T-helper 22 cell (primary cell): ENCODE data around the gene PDE1C.

Source experiments
- DNase-seq: peaks from one replicate; pipeline ENCODE4 v3.0.0-alpha.2; 2020; ENCODE audit warnings: low read depth

PDE1C gene

DNA sequence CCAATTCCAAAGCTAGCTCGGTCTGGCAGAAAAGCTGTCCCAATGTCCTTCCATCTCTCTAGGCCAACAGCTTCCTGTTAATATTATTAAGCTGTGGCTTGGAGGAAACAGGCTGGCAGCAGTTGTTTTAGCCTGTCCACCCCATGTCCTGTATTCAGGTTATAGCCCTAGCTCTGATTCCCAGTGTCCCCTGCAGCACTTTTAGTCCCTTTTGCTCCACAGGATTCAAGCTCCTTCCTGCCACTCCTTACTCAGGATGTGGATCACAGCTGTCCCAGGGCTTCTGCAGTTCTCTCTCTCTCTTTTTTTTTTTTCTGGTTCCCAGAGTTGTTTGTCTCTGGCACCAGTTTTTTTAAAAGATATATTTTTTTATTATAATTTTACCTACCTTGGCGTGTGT, 298.0 kb downstream of the PDE1C start:
- DNase-seq, result no peak

DNA sequence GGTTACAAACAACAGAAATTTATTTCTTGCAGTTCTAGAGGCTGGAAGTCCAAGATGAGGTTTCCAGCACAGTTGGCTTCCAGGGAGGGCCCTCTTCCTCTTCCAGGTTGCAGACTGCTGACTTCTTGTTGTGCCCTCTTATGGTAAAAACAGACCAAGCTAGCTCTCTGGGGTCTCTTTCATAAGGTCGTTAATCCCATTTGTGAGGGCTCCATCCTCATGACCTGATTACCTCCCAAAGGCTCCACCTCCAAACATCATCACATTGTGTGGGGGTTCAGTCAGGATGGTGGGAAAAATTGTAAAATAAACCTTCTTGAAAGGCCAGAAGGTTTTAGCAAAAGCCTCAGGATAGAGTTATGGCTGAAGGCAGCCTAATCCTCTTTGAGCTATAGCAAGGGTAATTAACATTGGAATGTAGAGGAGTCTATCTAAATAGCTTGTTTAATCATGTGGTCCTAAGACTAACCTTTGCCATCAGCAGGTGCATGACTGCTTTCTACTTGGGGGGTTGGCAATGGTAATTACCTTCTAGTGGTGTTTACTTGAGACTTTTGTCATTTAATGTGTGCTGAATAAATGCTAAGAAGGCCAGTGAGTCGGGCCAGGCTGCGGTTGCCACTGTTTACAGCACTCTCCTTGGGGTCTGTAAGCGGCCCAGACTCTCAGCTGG, 302.4 kb downstream of the PDE1C start:
- no peak for DNase-seq

DNA sequence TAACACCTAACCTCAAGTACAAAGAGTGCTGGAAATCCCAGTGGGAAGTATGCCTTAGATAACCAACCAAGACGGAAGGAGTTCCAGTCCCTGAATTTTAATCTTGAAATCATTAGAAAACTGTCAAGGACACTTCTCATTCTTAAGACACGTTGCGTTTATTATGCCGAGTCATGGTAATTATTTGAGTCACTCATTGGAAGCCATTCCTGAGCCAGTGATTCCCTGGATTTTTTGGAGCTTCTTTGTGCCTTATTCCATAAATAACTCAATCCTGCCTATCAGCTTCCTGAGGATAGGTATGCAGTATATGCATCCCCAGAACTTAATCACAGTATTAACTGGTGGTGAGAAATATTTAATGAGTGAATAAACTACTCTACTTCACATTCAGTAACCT, 305.7 kb downstream of the PDE1C start:
- no peak for DNase-seq

DNA sequence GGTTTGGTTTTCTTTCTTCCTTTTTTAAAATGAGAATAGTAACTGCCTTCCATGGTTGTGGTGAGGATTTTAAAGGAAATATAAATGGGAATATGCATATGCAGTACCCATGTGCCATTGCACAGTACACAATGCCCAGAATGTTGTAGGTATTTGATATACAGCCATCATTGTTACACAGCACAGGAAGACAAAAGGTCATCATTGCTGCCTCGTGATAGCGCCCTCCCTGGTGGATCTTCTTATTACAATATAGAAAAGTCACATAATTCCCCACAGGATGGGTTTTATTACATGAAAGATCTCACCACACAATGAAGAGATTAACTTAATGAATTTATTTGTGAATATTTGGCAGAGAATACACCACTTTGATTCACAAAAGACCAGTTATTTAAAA, 306.7 kb downstream of the PDE1C start:
- no peak for DNase-seq

DNA sequence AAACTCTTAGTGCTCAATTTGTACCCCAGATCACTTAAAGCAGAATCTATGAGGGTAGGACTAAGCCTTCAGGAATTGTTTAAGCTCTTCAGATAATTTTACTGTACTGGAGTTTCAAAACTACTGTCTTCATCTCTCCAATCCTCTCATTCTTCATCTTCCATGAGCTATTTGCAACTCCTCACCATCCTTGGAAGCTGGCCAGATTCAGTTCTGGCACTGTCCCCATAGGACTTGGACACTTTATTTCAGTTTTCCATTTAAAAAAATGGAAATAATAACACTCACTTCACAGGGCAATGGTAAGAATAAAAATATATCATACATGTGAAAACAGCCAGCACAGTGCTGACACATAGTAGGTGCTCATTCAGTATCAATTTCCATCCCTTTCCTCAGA, 308.6 kb downstream of the PDE1C start:
- DNase-seq, result no peak

DNA sequence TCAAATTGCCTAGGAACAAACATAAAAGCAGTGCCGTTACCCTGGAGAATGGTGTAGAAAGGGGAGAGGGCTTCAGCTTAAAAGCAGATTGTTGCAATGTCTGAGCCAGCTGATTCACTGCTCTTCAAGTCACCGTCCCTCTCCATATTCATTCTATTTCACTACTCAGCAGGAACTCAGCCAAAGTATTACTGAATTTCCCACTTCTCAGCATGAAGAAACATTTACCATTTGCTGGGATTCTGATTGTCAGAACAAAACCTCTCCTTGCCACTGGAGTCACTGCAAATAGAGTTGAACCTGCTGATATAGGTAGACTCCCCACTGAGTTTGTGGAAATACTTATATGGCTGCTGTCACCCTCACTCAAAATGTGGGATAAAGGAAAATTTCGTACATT, 311.5 kb downstream of the PDE1C start:
- DNase-seq, result no peak

DNA sequence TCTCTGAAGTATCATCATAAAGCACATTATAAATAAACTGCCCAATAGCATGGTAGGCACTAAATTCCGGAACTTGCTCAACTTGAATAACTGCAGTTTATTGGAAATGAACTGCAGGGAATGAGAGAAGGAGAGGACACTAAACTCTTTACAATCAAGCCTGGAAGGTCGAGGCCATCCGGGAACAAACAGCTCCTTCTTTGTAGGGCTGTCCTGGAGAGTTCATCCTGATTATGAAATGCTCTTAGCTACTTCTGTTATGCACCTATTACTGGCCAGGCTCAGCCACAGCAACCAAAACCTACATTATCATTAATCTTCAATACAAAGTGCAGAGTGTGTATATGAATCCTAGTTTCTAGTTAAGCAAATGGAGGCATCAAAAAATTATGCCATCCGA, 318.5 kb downstream of the PDE1C start:
- DNase-seq, result no peak

DNA sequence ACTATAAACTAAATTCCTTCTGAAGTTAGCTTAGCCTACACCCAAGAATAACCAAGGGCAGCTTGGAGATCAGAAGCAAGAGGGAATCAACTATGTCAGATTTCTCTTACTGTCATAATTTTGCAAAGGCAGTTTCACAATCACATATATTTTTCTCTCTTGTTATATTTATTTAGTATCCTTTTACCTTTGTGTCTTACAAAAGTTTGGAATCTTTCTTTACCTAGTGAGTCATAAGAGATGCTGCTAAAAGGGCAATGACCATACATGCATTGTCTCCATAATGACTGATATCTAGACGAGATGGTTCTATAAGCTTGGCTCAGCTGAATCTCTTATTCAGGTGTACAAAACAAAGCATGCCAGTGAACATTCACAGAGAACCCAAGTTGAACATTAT, 322.1 kb downstream of the PDE1C start:
- DNase-seq, result no peak

DNA sequence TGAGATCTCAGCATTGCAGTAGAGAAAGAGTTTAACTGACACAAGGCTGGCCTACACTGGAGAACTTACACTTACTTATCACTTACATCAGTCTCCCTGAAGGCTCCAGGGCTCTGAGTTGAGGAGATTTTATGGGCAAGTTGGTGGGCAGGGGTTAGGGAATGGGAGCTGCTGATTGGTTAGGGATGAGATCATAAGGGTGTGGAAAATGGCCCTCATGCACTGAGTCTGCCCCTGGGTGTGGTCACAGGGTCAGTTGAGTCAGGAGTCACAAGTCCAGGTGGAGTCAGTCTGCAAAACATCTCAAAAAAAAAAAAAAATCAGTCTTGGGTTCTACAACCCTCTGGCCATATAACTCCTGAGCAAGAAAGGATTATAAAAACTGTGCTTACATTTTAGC, 322.7 kb downstream of the PDE1C start:
- no peak for DNase-seq

DNA sequence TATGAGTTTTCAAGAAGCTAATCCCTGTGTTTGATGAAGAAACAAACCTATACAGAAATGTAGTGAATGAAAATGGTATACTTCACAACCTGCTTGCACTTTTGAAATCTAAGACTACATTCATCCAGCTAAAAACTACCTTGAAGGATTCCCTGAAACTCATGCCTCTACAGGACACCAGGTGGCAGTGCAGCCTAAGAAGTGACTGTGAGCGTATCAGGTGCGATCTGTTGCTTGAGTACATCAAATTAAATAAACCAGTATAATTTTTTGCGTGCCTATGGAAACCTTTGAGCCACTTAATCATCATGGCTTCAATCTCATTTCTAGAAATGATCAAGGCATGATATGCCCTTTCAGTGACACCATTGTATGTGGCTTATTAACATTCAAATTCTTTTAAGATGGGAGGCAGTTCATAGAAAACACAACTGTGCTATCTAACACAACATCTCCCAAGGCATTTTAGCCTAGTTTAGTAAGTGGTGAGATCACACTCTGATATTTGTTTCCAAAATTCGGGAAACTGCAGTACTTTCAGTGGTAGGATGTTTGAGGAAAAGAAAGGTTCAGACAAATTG, 325.8 kb downstream of the PDE1C start:
- no peak for DNase-seq

DNA sequence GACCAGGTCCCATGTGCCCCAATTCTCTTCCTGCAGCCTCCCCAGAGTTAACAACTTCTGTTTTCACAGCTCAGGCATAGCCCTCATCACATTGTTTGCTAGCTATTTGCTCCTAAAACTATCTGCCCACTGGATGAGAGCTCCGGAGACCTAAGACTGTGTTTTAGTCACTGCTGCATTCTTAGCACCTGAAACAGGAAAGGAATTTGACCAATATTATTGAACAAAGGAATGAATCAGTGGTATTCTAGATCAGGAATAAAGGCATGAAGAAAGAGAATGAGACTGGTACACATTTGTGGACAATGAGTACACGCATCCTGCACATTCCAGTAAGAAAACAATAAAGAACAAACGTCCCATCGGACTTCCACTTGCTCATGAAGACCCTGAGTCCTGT, 328.4 kb downstream of the PDE1C start:
- no peak for DNase-seq

DNA sequence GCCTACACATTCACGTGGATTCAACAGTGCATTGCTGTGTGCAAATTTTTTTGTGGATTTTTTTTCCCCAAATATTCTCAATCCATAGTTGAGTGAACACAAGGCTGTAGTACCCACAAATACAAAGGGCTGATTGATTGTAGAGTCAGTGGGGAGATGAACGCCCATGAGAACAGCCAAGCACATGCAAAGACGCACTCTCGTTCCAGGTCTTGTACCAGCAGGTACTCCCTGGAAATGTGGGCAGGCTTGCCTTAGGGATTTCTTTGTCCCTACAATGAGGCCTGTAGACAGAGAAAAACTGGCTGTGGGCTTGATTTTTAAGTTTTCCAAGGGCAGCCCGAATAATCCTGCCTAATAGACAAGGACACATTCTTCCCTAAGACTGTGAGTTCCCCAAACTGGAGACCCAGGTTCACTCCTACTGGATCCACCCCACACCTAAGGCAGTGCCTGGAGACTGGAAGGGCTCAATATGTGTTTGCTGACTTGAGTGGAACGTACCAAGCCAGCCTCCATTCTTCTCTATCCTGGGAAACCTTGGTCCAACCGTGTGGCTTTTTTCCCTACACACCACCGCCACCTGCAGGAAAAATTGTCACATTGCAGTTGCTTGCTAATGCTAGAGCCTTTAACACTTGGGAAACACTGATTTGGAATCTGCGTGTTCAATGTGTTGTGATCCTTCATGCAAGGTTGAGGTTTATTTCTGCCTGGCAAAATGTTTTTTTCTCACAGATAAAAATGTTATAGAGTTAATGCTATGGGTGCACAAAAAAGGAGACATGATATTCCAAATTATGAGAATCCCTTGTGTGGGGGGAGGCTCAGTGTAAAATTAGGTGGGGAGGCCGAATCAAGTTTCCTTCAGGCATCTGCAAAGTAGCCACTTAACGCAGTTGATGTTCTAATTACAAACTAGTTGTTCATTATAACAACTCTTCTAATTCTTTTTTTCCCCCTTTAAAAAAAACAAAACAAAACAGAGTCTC, 333.9 kb downstream of the PDE1C start:
- DNase-seq, result no peak

DNA sequence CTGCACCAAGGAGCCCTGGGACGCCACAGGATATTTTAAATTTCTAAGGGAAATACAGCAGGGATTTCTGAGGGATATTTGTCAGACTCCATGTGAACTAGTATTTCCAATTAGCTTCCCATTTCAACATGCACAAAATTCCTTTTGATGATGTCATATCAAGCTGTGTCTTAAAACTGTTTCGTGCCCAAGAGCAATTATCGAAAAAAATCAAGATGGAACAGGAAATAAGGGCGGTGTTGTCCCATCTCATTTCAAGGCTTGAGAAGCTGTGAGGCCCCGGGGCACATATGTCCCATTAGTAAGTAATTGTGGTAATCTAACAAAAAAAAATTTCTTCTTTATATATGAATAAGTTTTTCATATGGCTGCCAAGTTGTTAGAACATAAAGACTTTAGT, 335.8 kb downstream of the PDE1C start:
- no peak for DNase-seq

DNA sequence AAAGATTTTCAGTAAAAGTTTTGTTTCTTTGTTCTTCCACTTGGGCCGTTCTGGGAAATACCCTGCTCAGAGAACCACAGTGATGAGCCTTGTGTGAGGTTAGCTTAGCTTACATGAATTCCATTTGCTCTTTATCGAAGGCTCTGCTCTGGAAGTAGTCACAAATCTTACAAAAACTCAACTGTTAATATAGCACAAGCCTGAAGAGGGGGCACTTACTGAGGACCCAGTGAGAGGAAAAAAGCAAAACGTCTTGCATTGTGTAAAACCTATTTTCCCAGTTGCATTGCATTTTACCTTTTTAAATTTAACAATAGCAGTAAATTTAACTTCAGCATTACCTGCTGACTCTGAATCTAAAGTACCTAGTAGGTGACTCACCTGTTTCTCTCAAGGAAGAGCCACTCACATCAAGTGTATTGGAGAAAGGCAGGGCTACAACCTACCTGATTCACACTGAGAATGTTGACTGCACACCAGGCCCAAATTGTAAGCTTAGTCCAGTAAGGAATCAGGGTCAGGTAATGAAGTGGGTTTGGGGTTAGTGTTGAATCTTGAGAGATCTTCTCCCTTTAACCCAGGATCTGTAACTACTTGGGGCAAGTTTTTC, 340.9 kb downstream of the PDE1C start:
- no peak for DNase-seq

DNA sequence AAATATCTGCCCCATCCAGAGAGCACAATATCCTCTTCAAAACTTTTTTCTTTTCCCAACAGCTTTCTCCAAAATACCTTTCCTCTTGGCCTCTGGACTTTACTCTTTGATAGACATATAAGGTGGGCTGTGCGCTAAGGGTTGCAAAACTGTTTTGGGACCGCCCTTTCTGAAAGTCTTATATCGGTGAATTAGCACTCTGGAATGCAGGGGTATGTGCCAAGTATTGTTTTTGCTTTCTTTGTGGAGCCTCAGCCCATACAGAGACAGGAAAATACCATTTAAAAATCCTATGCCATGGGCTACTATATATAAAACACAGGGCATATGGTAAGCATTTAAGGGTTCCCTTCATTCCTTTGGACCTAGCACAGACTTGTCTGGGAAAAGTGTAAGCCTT, 345.5 kb downstream of the PDE1C start:
- DNase-seq, result no peak

DNA sequence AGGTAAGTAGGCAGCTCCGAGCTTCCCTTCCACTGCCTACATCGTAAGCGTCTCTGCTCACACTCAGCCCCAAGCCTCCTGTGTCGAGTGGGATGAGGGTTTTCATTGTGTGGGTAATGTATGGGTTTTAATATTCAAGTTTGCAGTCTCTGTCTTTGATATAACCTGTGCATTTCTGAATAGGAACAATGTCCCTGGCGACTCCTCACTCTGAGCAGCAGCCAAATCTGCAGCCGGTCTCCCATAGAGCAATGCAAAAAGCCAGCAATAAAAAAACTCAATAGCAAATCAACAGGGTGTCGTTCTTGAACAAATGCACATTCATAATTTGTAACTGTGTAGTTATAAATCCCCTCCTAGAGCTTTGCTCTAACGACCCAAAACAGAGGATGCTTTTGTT, 349.8 kb downstream of the PDE1C start:
- DNase-seq, result no peak

DNA sequence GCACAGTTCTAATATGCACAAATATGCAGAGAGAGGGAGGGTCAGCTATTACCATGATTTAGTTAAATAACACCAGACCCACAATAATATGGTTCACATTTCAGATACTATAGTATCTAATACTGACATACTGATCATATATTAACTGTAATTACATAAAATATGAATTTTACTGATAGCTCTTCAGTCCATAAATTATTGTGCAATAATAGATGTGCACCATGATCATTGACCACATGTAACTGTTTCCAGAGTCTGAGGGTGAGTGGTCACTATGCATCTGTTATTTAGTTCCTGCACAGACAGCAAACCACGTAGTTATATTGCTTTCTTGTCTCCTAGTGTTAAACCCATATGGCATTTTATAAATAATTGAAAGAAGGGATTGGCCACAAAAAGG, 353.9 kb downstream of the PDE1C start:
- DNase-seq, result no peak

DNA sequence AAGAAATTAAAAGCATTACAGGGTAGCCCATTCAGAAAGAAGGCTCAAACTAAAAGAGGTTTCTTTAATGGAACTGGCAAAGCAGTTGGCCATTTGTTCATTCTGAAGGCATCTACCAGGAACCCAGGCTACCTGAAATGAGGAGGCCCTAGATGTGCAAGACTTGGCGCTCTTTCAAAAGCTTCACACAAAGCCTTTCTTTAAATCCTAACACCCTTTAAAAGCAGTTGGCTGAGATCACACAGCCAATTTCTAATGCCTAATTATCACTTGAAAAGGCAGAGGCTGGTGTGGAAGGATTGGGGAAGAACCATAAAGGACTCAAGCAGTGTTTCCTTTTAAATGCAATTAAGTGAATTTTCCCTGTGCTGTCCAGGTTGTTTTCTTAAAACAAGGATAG, 360.0 kb downstream of the PDE1C start:
- no peak for DNase-seq

DNA sequence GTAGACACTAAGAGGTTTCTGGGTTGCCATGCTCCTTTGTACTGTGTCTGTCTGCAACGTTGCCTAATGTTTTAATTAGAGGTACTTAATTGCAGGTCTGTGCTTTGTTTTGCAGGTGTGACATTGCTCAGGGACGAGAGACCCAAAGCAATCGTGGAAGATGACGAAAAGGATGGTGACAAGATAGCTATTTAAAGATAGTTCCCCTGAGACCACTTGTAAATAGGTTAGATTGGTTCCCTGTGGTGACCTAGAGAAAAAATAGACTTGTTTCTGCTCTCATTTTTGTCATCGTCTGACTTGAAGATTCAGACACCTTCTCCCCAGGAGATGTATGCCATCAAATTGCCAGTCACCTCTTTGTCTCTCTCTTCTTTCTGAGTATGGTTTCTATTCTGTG, 363.1 kb downstream of the PDE1C start:
- DNase-seq, result no peak

DNA sequence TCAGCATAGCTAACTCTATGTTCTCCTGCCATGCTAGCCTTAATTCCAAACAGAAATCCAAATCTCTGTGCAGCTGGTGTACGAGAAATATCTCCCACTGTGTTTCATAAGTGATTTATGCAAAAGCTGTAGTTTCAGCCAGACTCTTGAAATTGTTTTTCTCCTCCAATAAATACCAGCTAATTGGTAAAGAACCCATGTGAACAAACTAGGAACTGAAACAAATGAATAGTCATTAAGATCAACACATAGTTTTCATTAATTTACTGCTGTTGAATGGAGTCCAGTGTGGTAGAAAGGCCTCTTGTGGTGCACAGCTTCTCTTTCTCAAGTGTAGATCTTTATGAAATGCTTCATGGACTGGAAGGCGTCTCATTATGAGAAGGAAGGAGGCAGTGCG, 364.8 kb downstream of the PDE1C start:
- no peak for DNase-seq

DNA sequence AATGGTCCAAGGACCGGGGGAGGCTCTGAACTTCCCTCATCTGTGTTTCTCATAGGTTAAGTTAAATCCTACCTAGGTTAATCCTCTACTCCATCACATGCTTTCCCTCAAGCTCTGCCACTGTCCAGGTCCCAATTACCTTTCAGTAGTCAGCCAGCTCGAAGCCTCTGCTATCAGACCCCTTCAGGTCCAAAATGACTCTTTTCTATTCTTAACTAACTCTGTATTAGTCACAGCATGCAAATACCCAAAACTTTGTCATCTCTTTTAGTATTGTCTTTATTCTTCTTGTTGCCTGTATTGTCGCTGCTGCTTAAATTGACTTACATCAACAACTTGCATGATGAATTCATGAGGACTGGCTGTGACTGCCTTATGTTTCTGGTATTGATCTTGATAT, 367.9 kb downstream of the PDE1C start:
- no peak for DNase-seq
